Duodenal mucosa (tissue), 2 donors: ENCODE measurements around the gene WDPCP.
"Not testable (repeated sequence)": the region's sequence is repeated elsewhere in the genome, so short reads cannot be mapped to it uniquely, and the experiment has no call there.

ENCODE experiments used
- H3K27ac ChIP-seq: one replicate; pipeline ENCODE4 v1.7.0; 2013; ENCODE audit warnings: low read depth, low read length
- H3K27me3 ChIP-seq, 2 donors: one replicate each; pipeline ENCODE4 v1.7.0; 2013; ENCODE audit warnings: low read length in 2 of 2, control low read depth in 1 of 2; ENCODE audit not compliant: insufficient read depth in 2 of 2, control insufficient read depth in 1 of 2
- H3K36me3 ChIP-seq, 2 donors: one replicate each; pipeline ENCODE4 v1.7.0; 2013; ENCODE audit warnings: low read length in 2 of 2, control low read depth in 1 of 2; ENCODE audit not compliant: insufficient read depth in 2 of 2, control insufficient read depth in 1 of 2
- H3K4me1 ChIP-seq, 2 donors: one replicate each; pipeline ENCODE4 v1.7.0; 2013; ENCODE audit warnings: low read length in 2 of 2, control low read depth in 1 of 2; ENCODE audit not compliant: insufficient read depth in 2 of 2, control insufficient read depth in 1 of 2
- H3K4me3 ChIP-seq, 2 donors: one replicate each; pipeline ENCODE4 v1.7.0; 2013; ENCODE audit warnings: low read length in 2 of 2, low read depth in 1 of 2
- H3K9ac ChIP-seq, 2 donors: one replicate each; pipeline ENCODE4 v1.7.0; 2013; ENCODE audit warnings: low read length in 2 of 2, low read depth in 1 of 2
- H3K9me3 ChIP-seq, 2 donors: one replicate each; pipeline ENCODE4 v1.7.0; 2013; ENCODE audit warnings: low read length in 2 of 2, control low read depth in 1 of 2; ENCODE audit not compliant: control insufficient read depth in 1 of 2

WDPCP gene

GRCh38 chr2:63343397-63344109 is 244.7 kb downstream of the WDPCP start:
- no peaks in the 10 kb centered on the region for H3K36me3 ChIP-seq
- no peak overlapping the region for H3K27ac ChIP-seq
- H3K27me3 ChIP-seq, result no peaks in the 10 kb centered on the region
- no peaks in the 10 kb centered on the region for H3K4me1 ChIP-seq
- peaks cover 5% of the 10 kb centered on the region in 2 donors for H3K9me3 ChIP-seq
- H3K9ac ChIP-seq, result no peak overlapping the region
- no peak overlapping the region for H3K4me3 ChIP-seq

- no peaks in the 10 kb centered on the region for H3K36me3 ChIP-seq
- H3K27me3 ChIP-seq, result no peaks in the 10 kb centered on the region
- H3K4me1 ChIP-seq, result no peaks in the 10 kb centered on the region
- H3K9ac ChIP-seq, result no peak overlapping the region
- no peak overlapping the region for H3K27ac ChIP-seq
- H3K4me3 ChIP-seq, result no peak overlapping the region
- H3K9me3 ChIP-seq, result peaks cover 5% of the 10 kb centered on the region in 2 donors
Observed at GRCh38 chr2:63340443-63340842, 247.8 kb downstream of the WDPCP start.

GRCh38 chr2:63334910-63335309 is 253.4 kb downstream of the WDPCP start:
- Histone ChIP-seq H3K4me1 (no peaks in the 10 kb centered on the region), H3K4me3 (no peak overlapping the region), H3K9me3 (no peaks in the 10 kb centered on the region), H3K9ac (no peak overlapping the region), H3K27ac (no peak overlapping the region), H3K36me3 (no peaks in the 10 kb centered on the region), H3K27me3 (no peaks in the 10 kb centered on the region)

- Histone ChIP-seq H3K4me1 (no peaks in the 10 kb centered on the region), H3K36me3 (no peaks in the 10 kb centered on the region), H3K9me3 (no peaks in the 10 kb centered on the region), H3K9ac (no peak overlapping the region), H3K27ac (no peak overlapping the region), H3K27me3 (no peaks in the 10 kb centered on the region), H3K4me3 (no peak overlapping the region)
Observed at GRCh38 chr2:63326473-63326872, 261.8 kb downstream of the WDPCP start.

GRCh38 chr2:63323662-63324061 is 264.6 kb downstream of the WDPCP start:
- not testable (repeated sequence) for H3K27me3 ChIP-seq, H3K9me3 ChIP-seq, H3K9ac ChIP-seq, H3K27ac ChIP-seq, H3K36me3 ChIP-seq, H3K4me1 ChIP-seq, H3K4me3 ChIP-seq

- H3K9me3 ChIP-seq, H3K4me1 ChIP-seq, H3K27ac ChIP-seq, H3K27me3 ChIP-seq, H3K4me3 ChIP-seq, H3K36me3 ChIP-seq, H3K9ac ChIP-seq: not testable (repeated sequence)
Observed at GRCh38 chr2:63321973-63322372, 266.3 kb downstream of the WDPCP start.

- Histone ChIP-seq H3K36me3 (no peaks in the 10 kb centered on the region), H3K27ac (no peak overlapping the region), H3K9ac (no peak overlapping the region), H3K4me1 (no peaks in the 10 kb centered on the region), H3K27me3 (no peaks in the 10 kb centered on the region), H3K4me3 (no peak overlapping the region), H3K9me3 (no peaks in the 10 kb centered on the region)
Observed at GRCh38 chr2:63320669-63321068, 267.6 kb downstream of the WDPCP start.

GRCh38 chr2:63310614-63311013 is 277.7 kb downstream of the WDPCP start:
- Histone ChIP-seq H3K9me3 (peaks cover 0 to 2% of the 10 kb centered on the region in 2 donors), H3K27ac (no peak overlapping the region), H3K27me3 (no peaks in the 10 kb centered on the region), H3K9ac (no peak overlapping the region), H3K36me3 (no peaks in the 10 kb centered on the region), H3K4me3 (no peak overlapping the region), H3K4me1 (no peaks in the 10 kb centered on the region)

GRCh38 chr2:63301481-63301880 is 286.8 kb downstream of the WDPCP start:
- Histone ChIP-seq H3K27ac (no peak overlapping the region), H3K9ac (no peak overlapping the region), H3K4me1 (no peaks in the 10 kb centered on the region), H3K4me3 (no peak overlapping the region), H3K27me3 (no peaks in the 10 kb centered on the region), H3K9me3 (peaks cover 43 to 51% of the 10 kb centered on the region in 2 donors), H3K36me3 (no peaks in the 10 kb centered on the region)

- H3K27me3 ChIP-seq, result no peaks in the 10 kb centered on the region
- peaks cover 43 to 51% of the 10 kb centered on the region in 2 donors for H3K9me3 ChIP-seq
- H3K4me3 ChIP-seq, result no peak overlapping the region
- H3K27ac ChIP-seq, result no peak overlapping the region
- H3K9ac ChIP-seq, result no peak overlapping the region
- no peaks in the 10 kb centered on the region for H3K4me1 ChIP-seq
- H3K36me3 ChIP-seq, result no peaks in the 10 kb centered on the region
Observed at GRCh38 chr2:63300835-63301234, 287.4 kb downstream of the WDPCP start.

- Histone ChIP-seq H3K27me3 (no peaks in the 10 kb centered on the region), H3K9me3 (peaks cover 10 to 11% of the 10 kb centered on the region in 2 donors)
Observed at GRCh38 chr2:63287956-63288355, 300.3 kb downstream of the WDPCP start.

More at GRCh38 chr2:63287956-63288355, 300.3 kb downstream of the WDPCP start:
- H3K27ac ChIP-seq, result no peak overlapping the region
- H3K4me1 ChIP-seq, result no peaks in the 10 kb centered on the region
- H3K9ac ChIP-seq, result no peak overlapping the region
- no peaks in the 10 kb centered on the region for H3K36me3 ChIP-seq
- H3K4me3 ChIP-seq, result no peak overlapping the region
